HG02973 (cell line): ENCODE data around the gene DDX50.
A peak's percentile ranks its signal among the peaks of the same experiment; 100 is the strongest.
"Not testable (repeated sequence)": the region's sequence is repeated elsewhere in the genome, so short reads cannot be mapped to it uniquely, and the experiment has no call there.

Experiments used
- ATAC-seq: cut with Tn5 transposase; IDR thresholded peaks from one replicate; pipeline ENCODE4 v1.9.1; 2021; ENCODE audit warnings: moderate library complexity; ENCODE audit not compliant: unreplicated experiment

DDX50 gene

GRCh38 chr10:68979738-68980137 lies 78.6 kb downstream of the DDX50 start:
- ATAC-seq, result not testable (repeated sequence)

- ATAC-seq, result no peak
These were observed 80.0 kb downstream of the DDX50 start for GRCh38 chr10:68981074-68981473.

- no peak for ATAC-seq
These were observed 81.3 kb downstream of the DDX50 start for GRCh38 chr10:68982389-68982788.

- no peak for ATAC-seq
These were observed 86.5 kb downstream of the DDX50 start for GRCh38 chr10:68987611-68988010.

GRCh38 chr10:68988530-68989316 lies 87.6 kb downstream of the DDX50 start, which contains the start of gene KIFBP:
TSS of gene KIFBP (plus strand) at chr10:68988803. CDS start at chr10:68988833, 30 bp downstream.
- peak; percentile 64 for ATAC-seq

- ATAC-seq, result no peak
These were observed 88.3 kb downstream of the DDX50 start for GRCh38 chr10:68989317-68989990.

- no peak for ATAC-seq
These were observed 91.7 kb downstream of the DDX50 start for GRCh38 chr10:68992636-68993440.
